Activated naive CD4-positive, alpha-beta T cell treated with Interleukin-2 at 50 U/mL for 16 hours (primary cell): ENCODE measurements around the gene SLC22A5.
A peak's percentile ranks its signal among the peaks of the same experiment; 100 is the strongest.

Source experiments
- DNase-seq: peaks from one replicate; pipeline ENCODE4 v3.0.0-alpha.2; 2020

The SLC22A5 gene

GRCh38 chr5:132369474-132370180 lies at the start of gene SLC22A5:
SLC22A5 (plus strand) TSS chr5:132369710; CDS start chr5:132369973, 263 bp downstream.
- peak; percentile 78 for DNase-seq

- no peak for DNase-seq
These were observed 49.5 kb upstream of the SLC22A5 start for GRCh38 chr5:132319975-132320374.

- no peak for DNase-seq
These were observed 48.3 kb upstream of the SLC22A5 start for GRCh38 chr5:132321109-132321721.

- DNase-seq, result no peak
These were observed 47.2 kb upstream of the SLC22A5 start for GRCh38 chr5:132322266-132322665.

DNA sequence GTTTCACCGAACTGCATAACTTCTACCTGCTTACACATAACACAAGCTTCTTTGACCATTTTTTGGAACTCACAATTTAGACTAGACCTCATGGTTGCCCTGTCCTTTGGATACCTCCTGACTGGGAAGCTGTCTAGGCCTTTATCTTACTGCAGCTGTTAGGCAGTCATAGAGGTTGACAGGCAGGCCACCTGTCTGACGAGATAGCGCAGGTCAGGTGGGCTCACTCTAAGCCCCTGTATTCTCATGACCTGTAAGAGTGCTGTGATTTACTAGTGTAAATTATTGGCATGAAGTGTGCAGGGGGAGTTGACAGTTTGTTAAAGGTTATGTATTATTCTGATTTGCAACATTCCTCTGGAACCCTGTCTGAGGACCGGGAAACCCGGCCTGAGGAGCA lies 46.3 kb upstream of the SLC22A5 start:
- DNase-seq, result no peak

- no peak for DNase-seq
These were observed 43.8 kb upstream of the SLC22A5 start for GRCh38 chr5:132325691-132326090.

DNA sequence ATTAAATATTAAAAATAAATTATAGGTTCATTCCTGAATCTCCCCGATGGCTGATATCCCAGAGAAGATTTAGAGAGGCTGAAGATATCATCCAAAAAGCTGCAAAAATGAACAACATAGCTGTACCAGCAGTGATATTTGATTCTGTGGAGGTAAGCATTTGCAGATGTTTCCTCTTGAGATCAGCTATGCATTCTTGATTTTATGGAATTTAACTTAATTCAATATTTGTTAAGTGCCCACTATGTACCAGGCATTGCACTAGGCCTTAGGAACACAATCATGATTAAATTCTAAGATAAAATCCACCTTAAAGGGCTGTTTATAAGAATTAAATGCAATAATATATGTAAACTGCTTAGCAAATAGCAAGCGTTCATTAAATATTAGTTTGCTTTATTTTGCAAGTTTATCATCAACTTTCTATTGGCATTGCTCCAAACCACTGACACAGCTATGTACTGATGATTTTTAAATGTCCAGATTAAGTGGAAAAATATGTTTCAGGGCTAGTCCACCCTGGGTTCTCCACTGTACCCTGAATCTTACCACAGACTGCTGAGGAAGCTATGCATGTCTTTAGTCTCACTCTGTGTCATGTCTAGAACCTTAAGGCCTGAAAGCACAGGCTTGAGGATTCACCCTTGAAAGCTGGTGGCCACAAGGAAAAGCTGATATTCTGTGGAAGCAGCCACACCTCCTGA lies 42.1 kb upstream of the SLC22A5 start:
- DNase-seq, result no peak

GRCh38 chr5:132334812-132335211 lies 34.7 kb upstream of the SLC22A5 start:
- DNase-seq, result no peak

GRCh38 chr5:132335402-132335801 lies 34.1 kb upstream of the SLC22A5 start:
- no peak for DNase-seq

DNA sequence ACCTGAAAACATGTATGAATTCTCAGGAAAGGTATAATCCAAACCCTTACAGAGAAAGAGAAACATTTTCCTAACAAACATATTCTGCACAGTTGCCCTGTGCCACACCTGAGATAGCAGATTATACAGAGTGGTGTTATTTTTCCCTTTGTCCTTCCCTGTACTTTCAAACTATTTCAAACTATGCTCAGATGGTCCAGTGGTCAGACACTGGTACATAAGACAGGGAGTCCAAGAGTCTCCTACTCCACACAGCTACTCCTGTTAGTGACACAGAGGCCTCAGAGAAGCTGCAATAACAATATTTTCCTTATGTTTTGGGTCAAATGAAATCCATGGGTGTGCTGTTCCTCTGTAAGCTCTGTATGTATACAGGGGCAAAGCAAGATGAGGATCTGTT lies 30.0 kb upstream of the SLC22A5 start:
- DNase-seq, result no peak

DNA sequence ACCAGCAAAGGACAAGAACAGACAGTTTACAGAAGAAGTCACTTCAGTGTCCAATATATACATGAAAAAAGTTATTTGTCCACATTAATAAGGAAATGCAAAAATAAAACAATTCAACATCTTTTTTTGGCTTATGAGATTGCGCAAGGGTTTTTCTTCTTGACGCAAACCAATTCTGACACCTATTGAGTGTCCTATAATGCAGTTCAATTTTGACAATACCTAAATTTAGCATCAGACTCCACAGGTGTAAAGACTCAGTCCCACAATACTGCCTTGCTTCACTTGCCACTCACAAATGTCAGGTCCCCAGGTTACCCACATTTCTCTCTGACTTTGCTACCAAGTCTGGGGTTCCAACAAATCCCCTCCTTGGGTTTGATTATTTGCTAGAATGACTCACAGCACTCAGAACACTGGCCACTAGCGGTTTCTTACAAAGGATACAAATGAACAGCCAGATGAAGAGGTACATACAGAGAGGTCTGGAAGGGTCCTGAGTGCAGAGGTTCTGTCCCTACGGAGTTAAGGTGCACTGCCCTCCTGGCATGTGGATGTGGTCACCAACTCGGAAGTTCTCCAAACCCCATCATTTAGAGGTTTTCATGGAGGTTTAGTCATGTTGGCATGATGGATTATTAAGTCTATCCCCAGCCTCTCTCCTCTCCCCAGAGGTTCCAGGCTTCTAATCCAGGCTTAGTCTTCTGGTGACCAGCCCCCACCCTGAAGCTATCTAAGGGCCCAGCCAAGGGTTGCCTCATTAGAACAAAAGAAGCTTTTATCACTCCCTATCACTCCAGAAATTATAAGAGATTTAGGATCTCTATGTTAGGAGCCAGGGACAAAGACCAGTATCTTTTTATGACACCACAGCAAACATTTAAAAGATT lies 27.0 kb upstream of the SLC22A5 start:
- no peak for DNase-seq

DNA sequence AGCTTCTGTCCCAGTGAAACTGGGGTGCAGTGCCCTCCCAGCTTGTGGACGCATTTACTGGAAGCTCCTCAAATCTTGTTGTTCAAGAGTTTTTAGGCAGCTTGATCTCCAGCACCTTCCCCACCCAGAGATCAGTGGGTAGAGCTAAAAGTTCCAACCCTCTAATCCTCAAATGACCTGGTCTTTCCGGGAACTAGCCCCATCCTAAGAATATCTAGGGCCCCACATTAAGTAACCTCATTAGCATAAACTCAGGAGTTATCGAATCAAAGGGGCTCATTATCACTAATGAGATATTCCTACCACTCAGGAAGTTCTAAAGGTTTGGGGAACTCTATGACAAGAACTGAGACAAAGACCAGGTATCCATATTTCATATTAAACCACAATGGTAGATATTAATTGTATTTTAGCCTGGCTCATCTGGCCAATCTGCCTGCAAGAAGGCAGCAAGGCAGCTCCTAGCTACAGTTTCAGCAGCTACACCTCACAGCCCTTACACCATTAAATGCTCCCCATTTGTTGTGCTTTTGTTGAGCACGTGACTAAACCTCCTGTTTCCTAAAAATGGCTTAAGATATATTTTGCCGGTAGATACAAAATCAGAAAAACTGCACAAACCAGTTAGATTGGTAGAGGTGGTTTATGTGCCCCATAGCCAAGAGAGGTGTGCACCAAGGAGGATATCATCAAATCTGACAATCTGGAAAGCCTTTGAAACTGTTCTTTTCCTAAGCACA lies 24.6 kb upstream of the SLC22A5 start:
- no peak for DNase-seq

GRCh38 chr5:132353486-132353995 lies 16.0 kb upstream of the SLC22A5 start:
- no peak for DNase-seq

DNA sequence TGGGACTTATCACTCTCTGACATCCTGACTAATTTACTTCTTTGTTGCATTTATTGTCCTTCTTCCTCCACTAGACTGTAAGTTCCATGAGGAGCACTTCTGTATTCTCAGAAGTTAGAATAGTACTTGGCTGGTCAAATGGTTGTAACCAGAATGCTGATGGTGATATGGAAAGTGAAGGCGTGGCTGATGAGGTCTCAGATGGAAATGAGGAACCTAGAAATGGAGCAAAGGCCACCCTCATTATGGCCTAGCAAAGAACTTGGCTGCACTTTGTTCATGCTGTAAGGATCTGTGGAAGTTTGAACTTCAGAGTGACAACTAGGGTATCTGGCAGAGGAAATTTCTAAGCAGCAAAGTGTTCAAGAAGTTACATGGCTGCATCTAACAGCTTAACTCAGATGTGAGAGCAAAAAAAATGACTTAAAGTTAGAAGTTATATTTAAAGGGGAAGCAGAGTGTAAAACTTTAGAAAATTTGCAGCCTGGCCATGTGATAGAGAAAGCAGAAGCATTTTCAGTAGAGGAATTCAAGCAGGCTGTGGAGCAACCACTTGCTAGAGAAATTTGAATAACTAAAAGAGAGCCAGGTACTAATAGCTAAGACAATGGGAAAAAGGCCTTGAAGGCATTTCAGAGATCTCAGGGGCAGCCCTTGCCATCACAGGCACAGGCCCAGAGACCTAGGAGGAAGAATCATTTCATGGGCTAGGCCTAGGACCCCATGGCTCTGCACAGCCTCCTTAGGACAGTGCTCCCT lies 14.9 kb upstream of the SLC22A5 start:
- no peak for DNase-seq

- no peak for DNase-seq
These were observed 14.3 kb upstream of the SLC22A5 start for GRCh38 chr5:132355140-132355765.

- DNase-seq, result no peak
These were observed 10.7 kb upstream of the SLC22A5 start for GRCh38 chr5:132358775-132359174.

- DNase-seq, result no peak
These were observed 7.4 kb upstream of the SLC22A5 start for GRCh38 chr5:132362086-132362485.

- no peak for DNase-seq
These were observed 5.9 kb upstream of the SLC22A5 start for GRCh38 chr5:132363431-132364112.

DNA sequence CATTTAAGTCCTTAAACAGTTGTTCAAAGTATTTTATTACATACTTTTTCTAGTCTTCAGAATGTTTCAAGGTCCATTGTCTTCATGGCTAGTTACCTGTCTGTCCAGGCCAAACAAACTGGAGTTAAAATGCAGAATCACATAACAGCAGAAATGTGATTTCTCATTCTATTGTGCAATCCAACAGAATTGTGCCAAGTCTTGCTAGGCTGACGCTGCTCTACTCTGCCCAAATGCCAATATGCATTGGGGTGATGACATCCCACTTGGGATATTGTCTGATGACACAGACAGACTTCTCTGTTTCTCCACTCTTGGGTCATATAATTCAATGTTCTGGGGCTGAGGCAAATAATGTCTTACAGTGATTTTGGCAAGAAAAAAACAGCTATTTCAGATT lies 5.2 kb upstream of the SLC22A5 start:
- DNase-seq, result no peak

GRCh38 chr5:132365213-132365612 lies 4.3 kb upstream of the SLC22A5 start:
- DNase-seq, result no peak
